WI38 (cell line): ENCODE measurements around the gene NSG2.

Experiments
- H3K4me3 ChIP-seq: 2 replicates; pipeline ENCODE4 v1.5.1; 2011; ENCODE audit warnings: low read depth, mild to moderate bottlenecking, control low read depth, low read length
- CTCF ChIP-seq: IDR thresholded peaks from 2 replicates; pipeline ENCODE4 v1.5.1; 2012; ENCODE audit warnings: low read depth, mild to moderate bottlenecking, control low read depth, low read length

The NSG2 gene

DNA sequence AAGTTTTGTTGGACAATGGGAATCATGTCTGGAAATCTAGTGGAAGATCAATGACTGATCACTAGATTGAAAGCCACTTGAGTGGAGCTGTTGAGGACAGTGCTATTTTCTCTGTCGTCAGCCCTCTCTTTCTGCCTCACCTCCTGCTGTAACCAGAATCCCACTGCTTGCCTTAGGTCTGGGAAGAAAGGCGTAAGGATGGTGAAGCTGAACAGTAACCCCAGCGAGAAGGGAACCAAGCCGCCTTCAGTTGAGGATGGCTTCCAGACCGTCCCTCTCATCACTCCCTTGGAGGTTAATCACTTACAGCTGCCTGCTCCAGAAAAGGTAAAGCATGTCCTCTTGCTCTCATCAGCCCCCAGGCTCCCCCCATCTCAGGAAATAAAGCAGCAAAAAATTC, 1.1 kb downstream of the NSG2 start:
- no peak overlapping the region for H3K4me3 ChIP-seq
- TF ChIP-seq CTCF, result no peak

- no peak for TF ChIP-seq CTCF
- no peak overlapping the region for H3K4me3 ChIP-seq
These were observed 2.1 kb downstream of the NSG2 start for GRCh38 chr5:174047472-174048099.

DNA sequence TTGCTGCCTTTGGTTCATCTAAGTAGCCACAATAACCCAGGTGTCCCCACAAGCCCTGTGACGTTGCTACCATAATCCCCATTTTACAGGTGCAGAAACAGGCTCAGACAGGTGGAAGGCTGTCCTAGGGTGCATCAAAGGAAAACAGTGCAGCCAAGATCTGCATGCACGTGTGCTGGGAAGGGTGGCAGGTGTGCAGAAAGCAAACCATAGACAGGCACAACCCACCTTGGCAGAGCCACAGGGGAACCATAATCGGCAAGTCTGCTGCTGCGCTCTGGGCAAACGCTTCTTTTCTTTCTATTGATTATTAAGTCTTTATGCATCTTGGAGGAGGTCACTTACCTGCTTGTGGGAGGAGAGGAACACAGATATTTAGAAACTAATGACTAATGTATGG, 7.1 kb downstream of the NSG2 start:
- no peak for TF ChIP-seq CTCF
- H3K4me3 ChIP-seq, result no peak overlapping the region

GRCh38 chr5:174053905-174054304, 8.4 kb downstream of the NSG2 start:
- no peak for TF ChIP-seq CTCF
- H3K4me3 ChIP-seq, result no peak overlapping the region

- no peak for TF ChIP-seq CTCF
These were observed 10.8 kb downstream of the NSG2 start for GRCh38 chr5:174056064-174056847.

DNA sequence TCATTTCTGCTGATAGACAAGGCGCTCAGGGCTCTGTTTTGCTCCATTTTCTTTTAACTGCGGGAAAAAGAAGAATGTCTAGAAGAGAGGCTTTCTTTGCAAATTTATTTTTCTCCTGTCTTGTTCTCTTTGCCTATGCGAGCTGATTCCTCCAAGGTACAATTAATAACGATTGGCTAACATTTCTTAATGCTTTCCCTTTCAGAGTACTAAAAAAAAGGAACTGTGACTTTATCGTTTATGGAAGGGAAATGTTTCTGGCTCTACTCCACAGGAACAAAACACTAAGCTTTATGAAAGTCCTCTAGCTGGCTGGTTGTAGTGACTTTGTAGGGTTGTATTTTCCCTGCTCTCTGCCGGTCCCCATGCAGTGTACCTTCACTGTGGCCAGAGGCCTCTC, 11.7 kb downstream of the NSG2 start:
- no peak for TF ChIP-seq CTCF
- no peak overlapping the region for H3K4me3 ChIP-seq

More at GRCh38 chr5:174056064-174056847, 10.8 kb downstream of the NSG2 start:
- no peak overlapping the region for H3K4me3 ChIP-seq

GRCh38 chr5:174058433-174059122, 13.1 kb downstream of the NSG2 start:
- H3K4me3 ChIP-seq, result no peak overlapping the region

More at GRCh38 chr5:174058433-174059122, 13.1 kb downstream of the NSG2 start:
- TF ChIP-seq CTCF, result no peak
